NB4 (cell line): ENCODE data around the gene HLCS.

Experiments
- DNase-seq: peaks from one replicate; pipeline ENCODE4 v3.0.0; 2010; ENCODE audit warnings: low read depth
- H3K4me3 ChIP-seq: one replicate; pipeline ENCODE4 v1.5.1; 2011; ENCODE audit warnings: mild to moderate bottlenecking, low read depth, low read length, moderate library complexity
- CTCF ChIP-seq: IDR thresholded peaks from one replicate; pipeline ENCODE4 v1.5.1; 2012; ENCODE audit warnings: low read depth, low read length
- MAX ChIP-seq: IDR thresholded peaks from 2 replicates; pipeline ENCODE4 v1.6.1; 2011; ENCODE audit warnings: low read depth, low read length
- MYC ChIP-seq: IDR thresholded peaks from 2 replicates; pipeline ENCODE4 v1.6.1; 2011; ENCODE audit warnings: low read depth, low read length
- POLR2A ChIP-seq: IDR thresholded peaks from 2 replicates; pipeline ENCODE4 v1.6.1; 2011; ENCODE audit warnings: mild to moderate bottlenecking; ENCODE audit not compliant: insufficient read length; ENCODE audit errors: extremely low read depth

HLCS gene

GRCh38 chr21:36917471-36918158 lies 48.9 kb downstream of the HLCS start:
- DNase-seq = peak; percentile 17
- peak; percentile 27 for TF ChIP-seq CTCF
- no peak for TF ChIP-seq MAX
- H3K4me3 ChIP-seq = no peak overlapping the region

GRCh38 chr21:36916718-36917117 lies 49.8 kb downstream of the HLCS start:
- no peak overlapping the region for H3K4me3 ChIP-seq
- TF ChIP-seq MAX = no peak
- no peak for TF ChIP-seq MYC
- no peak for TF ChIP-seq CTCF
- TF ChIP-seq POLR2A = no peak
- no peak for DNase-seq

GRCh38 chr21:36915696-36916245 lies 50.7 kb downstream of the HLCS start:
- H3K4me3 ChIP-seq = no peak overlapping the region
- TF ChIP-seq MAX (no peak), POLR2A (no peak), CTCF (no peak), MYC (no peak)
- DNase-seq = no peak

- no peak for DNase-seq
- H3K4me3 ChIP-seq = no peak overlapping the region
- TF ChIP-seq MAX = no peak
- TF ChIP-seq CTCF = no peak
- TF ChIP-seq POLR2A = no peak
- TF ChIP-seq MYC = no peak
Observed at GRCh38 chr21:36915014-36915695, 51.3 kb downstream of the HLCS start.

- TF ChIP-seq MAX (no peak), POLR2A (no peak), CTCF (no peak)
- no peak for DNase-seq
- H3K4me3 ChIP-seq = no peak overlapping the region
Observed at GRCh38 chr21:36914244-36915013, 52.0 kb downstream of the HLCS start.
